Nucleus accumbens (tissue), 56 donors: ENCODE results near the gene TMEM123.
A peak's percentile ranks its signal among the peaks of the same experiment; 100 is the strongest.

ENCODE experiments used
- DNase-seq, 56 donors: peaks; one replicate each; lab custom pipeline; 2025; lab: John Stamatoyannopoulos, UW

TMEM123 gene, protein sequence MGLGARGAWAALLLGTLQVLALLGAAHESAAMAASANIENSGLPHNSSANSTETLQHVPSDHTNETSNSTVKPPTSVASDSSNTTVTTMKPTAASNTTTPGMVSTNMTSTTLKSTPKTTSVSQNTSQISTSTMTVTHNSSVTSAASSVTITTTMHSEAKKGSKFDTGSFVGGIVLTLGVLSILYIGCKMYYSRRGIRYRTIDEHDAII

DNA sequence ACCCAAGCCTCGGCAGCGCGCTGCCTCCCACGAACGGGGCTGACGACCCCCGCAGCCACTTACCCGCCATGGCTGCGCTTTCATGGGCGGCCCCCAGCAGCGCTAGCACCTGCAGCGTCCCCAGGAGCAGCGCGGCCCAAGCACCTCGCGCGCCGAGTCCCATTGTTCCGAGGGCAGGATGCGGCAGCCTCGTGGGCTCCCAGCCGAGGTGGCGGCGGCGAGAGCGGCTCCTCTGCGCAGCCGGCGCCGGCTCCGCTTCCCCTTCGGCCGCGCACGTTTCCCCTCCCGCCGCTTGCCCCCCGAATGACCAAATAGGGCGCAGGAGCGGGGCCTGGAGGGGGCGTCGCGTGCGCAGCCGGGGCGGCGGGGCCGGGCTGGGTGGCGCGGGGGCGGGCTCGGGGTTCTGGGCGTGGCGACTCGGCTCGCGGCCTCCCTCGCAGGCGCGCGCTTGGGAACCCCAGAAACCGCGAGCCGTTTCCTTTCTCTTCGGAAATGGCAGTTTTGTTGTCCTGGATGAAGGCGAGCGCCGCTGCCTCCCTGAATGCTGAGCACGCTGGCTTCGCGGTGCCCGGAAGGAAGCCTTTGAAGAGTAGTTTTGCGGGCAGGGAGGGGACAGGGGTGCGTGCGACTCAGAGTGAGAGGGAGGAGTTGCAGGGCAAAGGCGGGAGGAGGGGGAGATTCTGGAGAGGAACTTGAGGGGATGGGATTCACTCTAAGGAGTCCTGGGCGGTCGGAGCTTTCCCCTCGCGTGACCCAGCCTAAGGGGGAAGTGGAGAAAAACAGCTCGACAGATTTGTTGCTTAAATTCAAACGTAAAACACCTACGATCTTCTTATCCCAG, at the start of gene TMEM123:
Gene TMEM123, minus strand, starts transcription at position 305 of the 841 bp plus-strand sequence. Its CDS starts 142 bp downstream, at position 163.
- DNase-seq: peak in 52 of 56 donors; percentile 6 to 84 (median 68)

DNA sequence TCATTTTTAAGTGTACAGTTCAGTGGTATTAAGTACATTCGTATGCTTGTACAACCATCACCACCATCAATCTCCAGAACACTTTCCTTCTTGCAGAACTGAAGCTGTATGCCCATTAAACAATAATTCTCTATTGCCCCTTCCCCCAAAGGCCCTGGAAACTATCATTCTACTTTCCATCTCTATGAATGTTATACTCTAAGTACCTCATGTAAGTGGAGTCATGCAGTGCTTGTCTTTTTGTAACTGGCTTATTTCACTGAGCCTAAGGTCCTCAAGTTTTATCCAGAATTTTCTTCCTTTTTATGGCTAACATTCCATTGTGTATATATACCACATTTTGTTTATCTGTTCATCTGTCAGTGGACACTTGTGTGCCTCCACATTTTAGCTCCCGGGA, 48.3 kb upstream of the TMEM123 start:
- DNase-seq: no peak

- no peak for DNase-seq
Observed at GRCh38 chr11:102499931-102500330, 47.4 kb upstream of the TMEM123 start.

GRCh38 chr11:102499151-102499550, 46.6 kb upstream of the TMEM123 start:
- DNase-seq: no peak

- no peak for DNase-seq
Observed at GRCh38 chr11:102497061-102497460, 44.5 kb upstream of the TMEM123 start.

DNA sequence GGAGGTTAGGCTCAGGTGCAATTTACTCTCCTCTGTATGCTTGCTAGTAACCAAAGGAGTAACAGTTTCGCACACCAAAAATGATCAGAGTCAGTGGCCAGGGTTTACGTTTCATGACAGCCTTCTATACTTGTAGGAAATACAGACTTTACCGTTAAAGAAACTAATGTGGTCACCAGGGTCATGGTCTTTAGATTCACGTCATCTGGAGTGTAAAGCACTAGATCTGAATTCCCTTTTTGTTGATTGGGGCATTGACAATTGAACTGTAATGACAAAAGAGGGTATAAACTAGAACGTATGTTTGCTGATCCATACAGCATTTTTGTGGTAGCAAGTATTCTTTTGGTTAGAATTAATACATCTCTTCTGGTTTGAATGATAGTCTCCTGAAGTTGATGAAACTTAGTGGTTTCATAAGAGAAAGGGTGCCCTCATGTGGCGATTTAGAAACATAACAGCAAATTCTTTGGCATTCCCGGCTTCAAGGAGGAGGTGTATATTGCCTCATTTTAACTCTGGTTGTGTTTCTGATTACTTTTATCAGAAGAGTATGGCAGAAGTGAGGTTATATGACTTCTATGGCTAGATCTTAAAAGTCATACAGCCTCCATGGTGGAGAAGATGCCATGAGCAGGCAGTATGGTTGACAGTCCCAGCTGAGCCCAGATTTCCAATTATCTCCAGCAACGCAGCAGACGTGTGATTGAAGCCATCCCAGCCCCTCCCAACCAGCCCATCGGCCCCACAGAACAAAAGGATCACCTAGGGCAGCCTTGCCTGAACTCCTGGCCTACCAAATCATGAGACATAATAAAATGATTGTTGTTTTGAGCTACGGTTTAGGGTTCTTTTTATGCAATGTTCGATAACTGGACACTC, 42.8 kb upstream of the TMEM123 start:
- peak in 19 of 56 donors; percentile 1 to 66 (median 14) for DNase-seq

DNA sequence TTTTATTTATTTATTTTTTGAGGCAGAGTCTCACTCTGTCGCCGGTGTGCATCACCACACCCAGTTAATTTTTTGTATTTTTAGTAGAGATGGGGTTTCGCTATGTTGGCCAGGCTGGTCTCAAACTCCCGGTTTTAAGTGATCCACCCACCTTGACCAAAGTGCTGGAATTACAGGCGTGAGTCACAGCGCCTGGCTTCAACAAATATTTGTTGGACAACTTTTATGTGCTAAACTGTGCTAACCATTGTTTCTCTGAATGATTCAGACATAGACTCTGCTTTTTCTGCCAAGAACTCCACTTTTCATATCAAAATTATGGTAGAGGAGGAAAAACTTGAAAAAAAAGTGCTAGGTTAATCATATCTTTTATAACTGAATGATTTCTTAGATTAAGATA, 41.7 kb upstream of the TMEM123 start:
- DNase-seq: no peak

DNA sequence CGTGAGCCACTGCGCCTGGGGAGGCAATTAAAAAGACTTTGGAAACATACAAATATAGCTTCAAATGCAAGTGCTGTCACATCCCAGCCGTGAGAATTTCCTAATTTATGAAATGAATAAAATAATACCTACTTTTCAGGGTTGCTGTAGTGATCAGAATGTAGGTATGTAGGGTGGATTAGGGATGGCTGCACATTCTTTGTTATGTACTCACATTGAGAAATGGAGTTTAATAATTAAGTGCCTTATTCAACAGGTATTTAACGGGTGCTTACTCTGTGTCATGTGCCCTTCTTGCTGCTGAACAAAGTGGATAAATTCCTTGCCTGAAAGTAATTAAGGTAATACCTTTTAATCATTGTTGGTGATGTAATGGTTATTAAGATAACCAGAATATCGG, 41.0 kb upstream of the TMEM123 start:
- DNase-seq: no peak

DNA sequence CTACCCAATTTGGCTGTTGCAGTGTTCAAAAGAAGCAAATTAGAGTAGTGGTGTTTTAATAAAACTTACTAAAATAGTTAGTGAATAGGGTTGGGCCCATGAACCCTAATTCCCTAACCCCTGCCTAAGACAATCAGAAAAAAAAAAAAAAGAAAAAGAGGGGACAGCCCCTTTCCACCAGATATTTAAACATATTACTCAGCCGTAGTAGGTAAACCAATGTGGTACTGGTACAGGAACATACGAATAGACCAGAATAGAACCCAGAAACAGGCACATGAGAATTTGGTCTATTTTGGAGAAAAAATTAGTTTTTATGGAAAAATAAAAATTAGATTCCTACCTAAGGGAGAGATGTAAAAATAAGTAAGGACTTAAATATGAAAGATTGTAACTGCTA, 39.4 kb upstream of the TMEM123 start:
- no peak for DNase-seq

GRCh38 chr11:102489186-102490145, 36.9 kb upstream of the TMEM123 start:
- DNase-seq: no peak

- no peak for DNase-seq
Observed at GRCh38 chr11:102488208-102488607, 35.6 kb upstream of the TMEM123 start.

GRCh38 chr11:102487214-102487613, 34.6 kb upstream of the TMEM123 start:
- DNase-seq: no peak

GRCh38 chr11:102486584-102486983, 34.0 kb upstream of the TMEM123 start:
- no peak for DNase-seq

- DNase-seq: no peak
Observed at GRCh38 chr11:102485095-102485722, 32.6 kb upstream of the TMEM123 start.

DNA sequence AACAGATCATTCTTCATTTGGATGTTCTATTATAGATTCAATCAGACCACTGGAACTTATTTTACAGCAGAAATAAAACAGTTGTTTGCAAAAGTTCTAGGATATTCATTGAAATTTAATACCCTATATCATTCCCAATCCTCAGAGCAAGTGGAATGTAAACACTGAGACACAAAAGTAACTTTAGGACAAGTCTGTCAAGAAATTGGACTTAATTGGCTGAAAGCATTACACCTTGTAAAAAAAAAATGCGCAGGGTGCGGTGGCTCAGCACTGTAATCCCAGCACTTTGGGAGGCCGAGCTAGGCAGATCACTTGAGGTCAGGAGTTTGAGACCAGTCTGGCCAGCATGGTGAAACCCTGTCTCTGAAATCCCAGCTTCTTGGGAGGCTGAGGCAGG, 29.9 kb upstream of the TMEM123 start:
- no peak for DNase-seq

GRCh38 chr11:102479733-102480132, 27.2 kb upstream of the TMEM123 start:
- no peak for DNase-seq

DNA sequence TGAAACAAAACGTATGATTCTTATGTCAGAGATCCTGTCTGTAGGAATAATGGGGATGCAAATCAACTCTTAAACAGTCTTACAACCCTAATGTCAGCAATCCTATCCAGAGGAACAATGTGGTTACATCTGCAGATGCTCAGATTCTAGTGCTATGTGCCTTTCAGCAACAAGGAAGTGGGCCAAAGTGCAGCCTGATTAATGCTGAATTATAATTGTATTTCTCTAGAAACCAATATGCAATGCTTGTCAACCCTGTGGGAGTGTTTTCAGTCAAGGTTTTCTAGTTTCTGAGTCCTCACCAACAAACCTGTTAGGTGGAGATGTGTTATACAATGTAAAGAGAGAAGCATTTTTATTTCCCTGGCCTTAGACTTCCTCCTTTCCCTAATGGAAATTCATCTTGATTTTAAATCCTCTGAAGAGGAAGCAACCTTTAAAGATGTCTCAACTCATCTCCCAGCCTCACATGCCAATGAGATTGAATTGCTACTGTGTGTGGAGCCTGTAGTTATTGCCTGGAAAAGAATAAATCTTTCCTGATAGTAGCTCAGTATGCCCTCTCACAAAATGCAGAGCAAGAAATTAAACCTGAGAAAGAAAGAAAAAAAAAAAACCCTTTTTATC, 26.2 kb upstream of the TMEM123 start:
- no peak for DNase-seq

GRCh38 chr11:102476812-102477211, 24.2 kb upstream of the TMEM123 start:
- DNase-seq: no peak

DNA sequence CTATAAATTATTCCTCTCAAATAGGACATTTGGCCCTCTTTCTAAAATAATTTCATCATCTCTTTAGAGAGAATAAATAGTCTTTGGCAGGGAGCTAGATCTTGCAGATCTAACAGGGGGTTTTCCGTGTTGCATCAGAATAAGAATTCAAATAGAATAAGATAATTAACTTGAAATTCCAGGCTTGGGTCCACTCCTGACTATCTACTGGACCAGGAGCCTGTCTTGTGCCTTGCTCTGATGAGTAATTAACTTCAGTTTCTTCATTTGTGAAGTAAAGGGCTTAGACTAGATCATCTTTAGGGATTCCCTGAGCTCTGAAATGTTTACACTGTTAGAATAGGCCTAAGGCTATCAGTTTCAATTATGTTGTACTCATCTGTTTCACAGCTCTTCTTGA, 23.5 kb upstream of the TMEM123 start:
- DNase-seq: no peak
